GM19240 (cell line): ENCODE data around the gene NKPD1.

Source experiments
- DNase-seq: peaks from one replicate; pipeline ENCODE4 v3.0.0; 2011; ENCODE audit warnings: low spot score; ENCODE audit not compliant: insufficient read length

The NKPD1 gene

DNA sequence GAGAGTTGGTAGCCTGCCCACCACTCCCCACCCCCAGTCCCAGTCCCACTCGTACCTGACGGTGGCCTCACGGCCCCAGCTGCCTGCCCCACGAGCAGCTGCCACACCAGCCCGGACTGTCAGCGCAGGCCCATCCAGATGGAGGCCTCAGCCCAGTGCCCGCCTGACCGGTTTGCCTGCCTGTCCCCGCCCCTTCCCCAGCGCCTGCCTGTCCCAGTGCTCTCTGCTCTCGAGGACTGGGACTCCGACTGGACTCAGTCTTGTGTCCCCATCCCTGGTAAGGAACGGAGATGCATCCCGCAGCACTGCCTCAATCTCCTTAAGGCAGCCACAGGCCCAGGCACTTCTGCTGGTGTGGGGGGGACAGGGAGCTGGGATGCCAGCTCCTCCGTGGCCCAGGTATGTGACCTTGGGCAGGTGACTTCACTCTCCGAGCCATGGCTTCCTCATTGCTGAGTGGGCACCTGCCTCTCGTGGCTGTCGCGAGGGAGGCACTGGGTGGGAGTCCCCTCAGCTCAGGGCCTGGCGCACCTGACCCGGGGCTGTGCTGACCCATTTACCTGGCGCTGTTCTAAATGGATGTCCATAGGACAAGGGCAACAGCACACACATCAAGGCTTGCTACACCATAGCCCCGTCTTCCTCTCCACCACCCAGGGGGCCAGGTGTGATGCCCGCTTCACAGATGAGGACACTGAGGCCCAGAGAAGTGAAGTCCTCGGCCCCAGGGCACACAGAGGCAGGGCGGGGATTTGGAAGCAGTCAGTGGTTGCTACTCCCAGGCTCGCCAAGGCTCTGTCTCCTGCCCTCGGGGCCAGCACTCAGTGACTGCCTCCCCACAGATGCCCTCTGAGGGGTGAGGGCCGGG is at the start of gene NKPD1:
TSS of gene NKPD1 (minus strand) at position 113 of the 868 bp plus-strand sequence. CDS start 832 bp downstream, outside the sequence.
- DNase-seq: no peak

DNA sequence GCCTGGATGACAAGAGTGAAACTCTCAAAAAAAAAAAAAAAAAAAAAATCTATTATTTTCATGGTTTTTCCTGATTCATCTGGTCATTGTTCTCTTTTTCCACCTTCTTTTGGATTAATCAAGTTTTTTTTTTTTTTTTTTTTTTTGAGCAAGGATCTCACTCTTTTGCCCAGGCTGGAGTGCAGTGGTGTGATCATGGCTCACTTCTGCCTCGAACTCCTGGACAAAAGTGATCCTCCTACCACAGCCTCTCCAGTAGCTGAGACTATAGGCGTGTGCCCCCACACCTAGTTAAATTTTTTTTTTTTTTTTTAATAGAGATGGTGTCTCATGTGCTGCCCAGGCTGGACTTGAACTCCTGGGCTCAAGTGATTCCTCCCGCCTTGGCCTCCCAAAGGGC is 45.5 kb upstream of the NKPD1 start:
- DNase-seq: no peak

GRCh38 chr19:45205810-45206209 is 45.0 kb upstream of the NKPD1 start:
- no peak for DNase-seq

GRCh38 chr19:45202637-45203036 is 41.9 kb upstream of the NKPD1 start:
- no peak for DNase-seq

- no peak for DNase-seq
These were observed 39.8 kb upstream of the NKPD1 start for GRCh38 chr19:45200568-45200967.

- DNase-seq: no peak
These were observed 35.0 kb upstream of the NKPD1 start for GRCh38 chr19:45195764-45196163.

- DNase-seq: no peak
These were observed 30.6 kb upstream of the NKPD1 start for GRCh38 chr19:45191375-45191774.

- DNase-seq: no peak
These were observed 29.2 kb upstream of the NKPD1 start for GRCh38 chr19:45189971-45190370.

DNA sequence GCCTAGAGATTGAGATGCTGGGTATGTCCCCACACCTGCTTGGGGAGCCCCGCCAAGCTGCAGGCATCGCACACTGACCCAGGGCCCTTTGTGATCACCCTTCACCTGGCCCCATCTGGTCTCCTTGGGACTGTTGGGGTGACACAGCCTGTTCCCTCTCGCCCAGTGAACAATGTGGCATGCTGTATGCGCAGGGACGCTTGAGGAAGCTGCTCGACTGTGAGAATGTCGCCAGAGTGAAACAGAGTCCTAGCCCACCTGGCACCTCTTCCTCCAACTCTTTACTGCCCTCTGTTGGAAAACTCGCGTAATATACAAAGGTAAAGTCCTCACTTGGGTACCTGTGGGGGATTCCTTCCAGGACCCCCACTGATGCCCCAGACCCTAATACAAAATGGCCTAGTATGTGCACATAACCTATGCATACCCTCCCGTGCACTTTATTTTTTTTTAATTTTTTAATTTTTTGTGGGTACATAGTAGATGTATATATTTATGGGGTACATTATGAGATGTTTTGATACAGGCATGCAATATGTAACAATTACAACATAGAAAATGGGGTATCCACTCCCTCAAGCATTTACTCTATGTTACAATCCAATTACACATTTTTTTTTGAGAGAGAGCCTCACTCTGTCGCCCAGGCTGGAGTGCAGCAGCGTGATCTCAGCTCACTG is 26.8 kb upstream of the NKPD1 start:
- DNase-seq: peak; percentile 74

DNA sequence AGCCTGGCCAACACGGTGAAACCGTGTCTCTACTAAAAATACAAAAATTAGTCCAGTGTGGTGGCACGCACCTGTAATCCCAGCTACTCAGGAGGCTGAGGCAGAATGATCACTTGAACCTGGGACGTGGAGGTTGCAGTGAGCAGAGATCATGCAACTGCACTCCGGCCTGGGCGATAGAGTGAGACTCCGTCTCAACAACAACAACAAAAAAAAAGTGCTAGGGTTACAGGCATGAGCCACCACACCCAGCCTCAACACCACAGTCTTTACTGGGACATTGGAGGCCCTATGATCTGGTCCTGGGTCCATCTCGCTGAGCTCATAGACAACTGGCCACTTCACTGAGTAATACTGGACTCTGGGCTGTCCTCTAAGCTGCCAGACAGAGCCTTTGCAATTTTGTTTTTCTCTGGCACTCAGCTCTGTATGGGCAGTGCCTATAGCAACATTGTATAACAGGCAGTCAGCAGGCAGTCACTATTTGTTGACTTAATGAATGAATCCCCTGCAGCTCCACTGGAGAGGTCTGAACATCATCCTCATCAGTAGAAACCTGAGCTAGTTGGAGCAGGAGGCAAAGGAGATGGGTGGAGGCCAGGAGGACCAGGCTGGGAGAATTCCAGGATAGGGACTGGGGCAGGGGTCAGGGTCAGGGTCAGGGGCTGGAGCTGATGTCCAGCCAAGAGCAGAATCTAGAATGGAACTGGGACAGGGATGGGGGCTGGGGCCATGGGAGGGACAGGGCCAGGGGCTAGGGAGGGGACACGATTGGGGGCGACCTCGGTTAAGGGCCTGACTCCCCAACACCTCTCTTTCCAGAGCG is 25.9 kb upstream of the NKPD1 start:
- DNase-seq: no peak

DNA sequence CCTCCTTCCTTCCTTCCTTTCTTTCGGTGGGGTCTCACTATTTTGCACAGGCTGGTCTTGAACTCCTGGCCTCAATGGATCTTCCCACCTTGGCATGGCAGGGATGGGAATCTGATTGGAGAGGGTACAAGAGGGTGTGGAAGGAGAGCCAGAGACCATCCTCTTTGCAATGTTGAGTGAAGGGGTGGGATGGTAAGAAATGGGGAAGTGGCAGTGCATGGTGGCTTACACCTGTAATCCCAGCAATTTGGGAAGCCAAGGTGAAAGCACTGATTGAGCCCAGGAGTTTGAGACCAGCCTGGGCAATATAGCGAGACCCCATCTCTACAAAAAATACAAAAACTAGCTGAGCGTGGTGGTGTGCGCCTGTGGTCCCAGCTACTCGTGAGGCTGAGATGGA is 23.3 kb upstream of the NKPD1 start:
- no peak for DNase-seq

GRCh38 chr19:45182758-45183157 is 22.0 kb upstream of the NKPD1 start:
- DNase-seq: no peak

DNA sequence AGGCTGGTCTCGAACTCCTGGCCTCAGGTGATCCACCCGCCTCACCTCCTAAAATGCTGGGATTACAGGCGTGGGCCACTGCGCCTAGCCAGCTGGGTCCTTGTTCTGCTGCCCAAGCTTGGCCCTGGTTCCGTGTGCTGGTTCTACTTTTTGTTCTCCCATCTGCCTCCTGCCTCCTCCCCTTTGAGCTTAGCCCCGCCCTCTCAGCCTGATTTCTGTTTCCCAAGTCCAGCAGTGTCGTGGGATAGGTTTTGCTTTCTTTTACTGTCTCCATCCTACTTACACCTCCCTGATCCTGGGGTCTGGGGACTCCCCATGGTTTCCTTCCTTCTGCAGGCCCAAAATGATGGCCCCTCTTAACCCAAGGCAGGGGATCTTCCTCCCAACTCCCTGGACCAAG is 20.2 kb upstream of the NKPD1 start:
- DNase-seq: no peak

- no peak for DNase-seq
These were observed 19.1 kb upstream of the NKPD1 start for GRCh38 chr19:45179892-45180370.

DNA sequence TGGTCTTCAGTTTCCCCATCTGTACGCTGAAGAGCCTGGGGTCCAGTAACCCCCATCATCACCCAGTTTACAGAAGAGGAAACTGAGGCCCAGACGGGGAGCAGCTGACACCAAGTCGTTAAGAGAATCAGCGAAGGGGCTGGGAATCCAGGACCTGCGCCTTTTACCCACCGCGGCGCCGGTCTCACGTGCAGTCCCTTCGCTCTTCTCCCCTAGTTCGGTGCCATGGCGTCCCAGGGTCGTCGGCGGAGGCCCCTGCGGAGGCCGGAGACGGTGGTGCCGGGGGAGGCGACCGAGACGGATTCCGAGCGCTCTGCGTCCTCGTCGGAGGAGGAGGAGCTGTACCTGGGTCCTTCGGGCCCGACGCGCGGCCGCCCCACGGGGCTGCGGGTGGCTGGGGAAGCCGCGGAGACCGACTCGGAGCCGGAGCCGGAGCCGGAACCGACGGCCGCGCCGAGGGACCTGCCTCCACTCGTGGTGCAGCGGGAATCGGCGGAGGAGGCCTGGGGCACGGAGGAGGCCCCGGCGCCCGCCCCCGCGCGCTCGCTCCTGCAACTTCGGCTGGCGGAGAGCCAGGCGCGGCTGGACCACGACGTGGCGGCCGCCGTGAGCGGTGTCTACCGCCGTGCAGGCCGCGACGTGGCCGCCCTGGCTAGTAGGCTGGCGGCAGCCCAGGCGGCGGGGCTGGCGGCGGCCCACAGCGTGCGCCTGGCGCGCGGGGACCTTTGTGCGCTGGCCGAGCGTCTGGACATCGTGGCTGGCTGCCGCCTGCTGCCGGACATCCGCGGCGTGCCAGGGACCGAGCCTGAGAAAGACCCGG is 18.5 kb upstream of the NKPD1 start:
- no peak for DNase-seq

GRCh38 chr19:45178262-45179071 is 17.7 kb upstream of the NKPD1 start, which contains the start of gene BLOC1S3:
TSS of gene BLOC1S3 (plus strand) at chr19:45178784. CDS start at chr19:45179297, 513 bp downstream.
- peak; percentile 97 for DNase-seq

DNA sequence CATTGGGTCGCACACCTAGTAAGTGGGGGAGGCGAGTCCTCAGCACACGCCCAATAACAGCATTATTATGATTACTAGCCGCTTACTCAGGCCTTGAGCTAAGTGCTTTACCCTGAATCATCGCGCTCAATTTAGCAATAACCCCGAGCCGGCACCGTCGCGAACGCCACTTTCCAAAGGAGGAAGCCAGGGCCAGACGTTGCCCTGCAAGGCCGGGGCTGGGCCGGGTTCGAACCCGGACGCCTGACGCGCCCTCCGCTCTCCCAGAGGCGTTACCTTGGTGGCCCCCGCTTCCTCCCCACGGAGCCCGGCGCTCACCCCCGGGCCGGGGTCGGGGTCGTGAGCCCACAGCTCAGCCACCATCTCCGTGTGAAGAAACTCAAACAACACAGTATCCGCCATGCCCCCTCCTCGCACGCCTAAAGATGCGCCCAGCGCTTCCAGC is 17.1 kb upstream of the NKPD1 start, which contains the start of gene TRAPPC6A:
TSS of gene TRAPPC6A (minus strand) at position 421 of the 445 bp plus-strand sequence. CDS start at position 402, 19 bp downstream.
- no peak for DNase-seq

- DNase-seq: no peak
These were observed 14.9 kb upstream of the NKPD1 start for GRCh38 chr19:45175515-45176345.

- no peak for DNase-seq
These were observed 13.0 kb upstream of the NKPD1 start for GRCh38 chr19:45173816-45174215.
